PC-3 (cell line): ENCODE measurements around the gene COPZ1. TPM values are rescaled to one million over a fixed set of nuclear protein-coding genes. Genes with fewer than 3 reads are reported as not detected.

ENCODE experiments used
- ATAC-seq: fragments of 200-7000 bp; cut with Tn5 transposase; 2 replicates; pipeline ENCODE4 v1.9.1; 2020; ENCODE audit warnings: mild to moderate bottlenecking, moderate library complexity
- BruUV-seq: library from RNA; stranded (reverse); fragments of 400-500 nt; replicated peaks from 2 replicates; lab custom pipeline; 2021; lab: Mats Ljungman, UMichigan
- CTCF ChIA-PET: fragments of 300-600 bp; sonication (Branson Sonifier 250); formaldehyde crosslinking; loops from one replicate; lab custom pipeline; 2022; ENCODE audit warnings: antibody characterized with exemption; lab: Charles Lee
- POLR2A ChIA-PET: fragments of 300-600 bp; sonication (Branson Sonifier 250); formaldehyde crosslinking; loops from one replicate; lab custom pipeline; 2022; ENCODE audit warnings: antibody characterized with exemption; ENCODE audit not compliant: unreplicated experiment; lab: Charles Lee
- DNase-seq: peaks from one replicate; pipeline ENCODE4 v3.0.0-alpha.2; 2015
- H2AFZ ChIP-seq: fragments of 300-600 bp; sonication (generic); 2 replicates; pipeline ENCODE4 v1.6.0; 2016; ENCODE audit warnings: antibody characterized with exemption, low read length
- H3F3A ChIP-seq: fragments of 300-600 bp; sonication (generic); one replicate; pipeline ENCODE4 v1.6.0; 2017; ENCODE audit warnings: antibody characterized with exemption, low read length, control low read depth, mild to moderate bottlenecking; ENCODE audit not compliant: unreplicated experiment
- H3K27ac ChIP-seq: fragments of 300-600 bp; sonication (generic); 2 replicates; pipeline ENCODE4 v1.5.1; 2016; ENCODE audit warnings: mild to moderate bottlenecking, low read length
- H3K27me3 ChIP-seq: fragments of 300-600 bp; sonication (generic); 2 replicates; pipeline ENCODE4 v1.6.1; 2016; ENCODE audit warnings: low read length, mixed read lengths
- H3K36me3 ChIP-seq: fragments of 300-600 bp; sonication (generic); 2 replicates; pipeline ENCODE4 v1.6.1; 2016; ENCODE audit warnings: low read depth, mixed run types, low read length, mixed read lengths
- H3K4me1 ChIP-seq: fragments of 300-600 bp; sonication (generic); 2 replicates; pipeline ENCODE4 v1.5.1; 2016; ENCODE audit warnings: low read length; ENCODE audit not compliant: insufficient read depth
- H3K4me2 ChIP-seq: fragments of 300-600 bp; sonication (generic); 2 replicates; pipeline ENCODE4 v1.6.0; 2016; ENCODE audit warnings: low read length
- H3K4me3 ChIP-seq: fragments of 300-600 bp; sonication (generic); 2 replicates; pipeline ENCODE4 v1.5.1; 2016; ENCODE audit warnings: mild to moderate bottlenecking, low read length, mixed read lengths
- H3K79me2 ChIP-seq: fragments of 300-600 bp; sonication (generic); 2 replicates; pipeline ENCODE4 v1.6.1; 2017; ENCODE audit warnings: low read length, mixed read lengths
- H3K9ac ChIP-seq: fragments of 300-600 bp; sonication (generic); 2 replicates; pipeline ENCODE4 v1.6.0; 2016; ENCODE audit warnings: mild to moderate bottlenecking, low read length
- H3K9me2 ChIP-seq: fragments of 300-600 bp; sonication (generic); replicated peaks from 2 replicates; pipeline ENCODE4 v1.6.1; 2016; ENCODE audit warnings: mixed run types, low read length, mixed read lengths
- H3K9me3 ChIP-seq: fragments of 300-600 bp; sonication (generic); 2 replicates; pipeline ENCODE4 v1.6.1; 2016; ENCODE audit warnings: low read length, mixed read lengths
- H4K20me1 ChIP-seq: fragments of 300-600 bp; sonication (generic); 2 replicates; pipeline ENCODE4 v1.6.1; 2016; ENCODE audit warnings: low read length, mixed read lengths
- EZH2 ChIP-seq: fragments of 300-600 bp; sonication (generic); IDR thresholded peaks from one replicate; pipeline ENCODE4 v1.6.1; 2017; ENCODE audit warnings: antibody characterized with exemption, mild to moderate bottlenecking, low read length; ENCODE audit not compliant: unreplicated experiment
- EZH2phosphoT487 ChIP-seq: fragments of 300-600 bp; sonication (generic); IDR thresholded peaks from 2 replicates; pipeline ENCODE4 v1.6.1; 2018; ENCODE audit warnings: mild to moderate bottlenecking, antibody characterized with exemption, low read length, borderline replicate concordance
- intact Hi-C: fragments of 100-400 bp; cut with micrococcal nuclease; formaldehyde crosslinking; loops from 2 replicates; pipeline ENCODE4 v1.9.0; 2023
- total RNA-seq: library from RNA; depleted of rRNA; stranded (reverse); fragments of >200 nt; gene quantifications from 2 replicates; pipeline ENCODE4 v1.2.3, GENCODE V29; 2014
- TF ChIP-seq, protein P1 (sequence below): fragments of 300-600 bp; sonication (generic); conservative IDR thresholded peaks from 2 replicates; pipeline ENCODE4 v1.5.1; 2017; ENCODE audit warnings: antibody characterized with exemption, low read depth, mild to moderate bottlenecking, low read length

Gene COPZ1
- total RNA-seq, 1 experiment from 2014 or later = 121 TPM

DNA sequence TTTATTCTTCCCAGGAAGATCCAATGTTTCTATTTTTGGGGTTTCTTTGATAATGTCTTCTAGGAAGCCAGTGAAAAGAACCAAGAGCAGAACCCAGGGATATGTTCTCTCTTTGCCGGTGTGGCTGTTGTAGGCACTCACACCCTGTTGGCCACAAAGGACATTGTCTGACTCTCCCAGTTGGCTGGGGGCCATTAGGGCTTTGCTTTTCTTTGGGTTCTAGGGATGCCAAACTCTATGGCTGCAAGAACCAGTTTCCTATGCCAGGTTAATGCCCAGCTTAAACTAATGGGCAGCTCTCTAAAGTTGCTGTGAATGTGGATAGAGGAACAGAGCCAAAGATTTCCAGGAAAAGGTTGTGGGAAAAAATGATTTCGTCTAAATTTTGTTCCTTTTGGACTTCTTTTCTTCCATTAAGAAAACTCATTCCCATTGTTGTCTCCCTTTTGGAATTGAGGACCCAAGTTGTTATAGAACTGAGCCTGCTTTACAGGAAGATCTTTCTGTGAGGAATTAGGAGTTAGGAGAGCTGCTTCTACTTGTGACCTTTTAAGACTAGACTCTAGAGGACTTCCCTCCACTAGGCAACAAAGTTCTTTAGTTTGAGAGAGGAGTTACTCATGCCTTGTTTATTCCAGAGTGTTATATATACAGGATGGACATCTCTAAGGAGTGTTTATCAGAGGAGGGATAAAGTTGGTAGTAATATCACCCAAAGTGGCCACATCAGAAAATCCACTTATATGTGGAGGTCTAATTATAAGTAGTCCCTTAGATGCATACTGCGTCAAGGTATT, 13.1 kb downstream of the COPZ1 start:
- CTCF ChIA-PET = no interaction called here
- Histone ChIP-seq H3K9ac (no peak overlapping the region), H3K36me3 (peaks cover 14% of the 10 kb centered on the region), H3K4me3 (no peak overlapping the region), H3K27ac (no peak overlapping the region), H3K79me2 (peaks cover 36% of the 10 kb centered on the region), H4K20me1 (no peaks in the 10 kb centered on the region), H3F3A (no peaks in the 10 kb centered on the region), H3K4me2 (no peak overlapping the region), H3K27me3 (no peaks in the 10 kb centered on the region), H3K9me3 (no peaks in the 10 kb centered on the region), H3K4me1 (no peaks in the 10 kb centered on the region), H2AFZ (no peak overlapping the region), H3K9me2 (no peaks in the 10 kb centered on the region)
- no peak for ATAC-seq
- POLR2A ChIA-PET = interaction anchor here (0.6 to 0.7 kb wide), 2 partner anchors 21 to 51 kb away, joined by 3 to 5 read pairs; no protein-coding TSS in a partner anchor
- no peak for TF ChIP-seq EZH2phosphoT487
- TF ChIP-seq, protein P1, sequence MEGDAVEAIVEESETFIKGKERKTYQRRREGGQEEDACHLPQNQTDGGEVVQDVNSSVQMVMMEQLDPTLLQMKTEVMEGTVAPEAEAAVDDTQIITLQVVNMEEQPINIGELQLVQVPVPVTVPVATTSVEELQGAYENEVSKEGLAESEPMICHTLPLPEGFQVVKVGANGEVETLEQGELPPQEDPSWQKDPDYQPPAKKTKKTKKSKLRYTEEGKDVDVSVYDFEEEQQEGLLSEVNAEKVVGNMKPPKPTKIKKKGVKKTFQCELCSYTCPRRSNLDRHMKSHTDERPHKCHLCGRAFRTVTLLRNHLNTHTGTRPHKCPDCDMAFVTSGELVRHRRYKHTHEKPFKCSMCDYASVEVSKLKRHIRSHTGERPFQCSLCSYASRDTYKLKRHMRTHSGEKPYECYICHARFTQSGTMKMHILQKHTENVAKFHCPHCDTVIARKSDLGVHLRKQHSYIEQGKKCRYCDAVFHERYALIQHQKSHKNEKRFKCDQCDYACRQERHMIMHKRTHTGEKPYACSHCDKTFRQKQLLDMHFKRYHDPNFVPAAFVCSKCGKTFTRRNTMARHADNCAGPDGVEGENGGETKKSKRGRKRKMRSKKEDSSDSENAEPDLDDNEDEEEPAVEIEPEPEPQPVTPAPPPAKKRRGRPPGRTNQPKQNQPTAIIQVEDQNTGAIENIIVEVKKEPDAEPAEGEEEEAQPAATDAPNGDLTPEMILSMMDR = no peak
- TF ChIP-seq EZH2 = no peak
- intact Hi-C loops = no loop called here
- BruUV-seq = no TSS peak
- no peak for DNase-seq

DNA sequence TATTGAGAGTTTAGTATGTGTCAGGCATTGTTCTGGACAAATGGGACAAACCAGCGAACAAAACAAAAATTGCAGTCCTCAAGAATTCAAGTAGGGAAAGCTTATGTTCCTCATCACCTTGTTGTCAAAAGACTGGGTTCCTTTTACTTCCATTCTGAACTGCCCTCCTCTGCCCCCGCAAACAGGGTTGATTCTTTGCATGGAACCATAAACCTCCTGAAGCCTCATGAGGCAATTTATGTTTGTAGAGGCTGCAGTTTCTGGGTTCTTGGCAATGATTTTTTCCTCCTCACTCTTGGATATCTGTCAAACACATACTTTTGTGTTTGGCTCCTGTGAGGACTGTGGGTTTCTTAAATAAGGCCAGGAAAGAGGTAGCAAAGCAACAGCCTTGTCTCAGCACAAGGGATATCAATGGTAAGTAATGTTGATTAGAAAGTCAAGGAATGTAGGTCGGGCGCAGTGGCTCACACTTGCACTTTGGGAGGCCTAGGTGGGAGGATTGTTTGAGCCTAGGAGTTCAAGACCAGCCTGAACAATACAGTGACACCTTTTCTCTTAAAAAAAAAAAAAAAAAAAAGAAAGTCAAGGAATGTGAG, 13.9 kb downstream of the COPZ1 start:
- Histone ChIP-seq H3F3A (no peaks in the 10 kb centered on the region), H3K4me3 (no peak overlapping the region), H3K9me3 (no peaks in the 10 kb centered on the region), H3K4me1 (no peaks in the 10 kb centered on the region), H3K27ac (no peak overlapping the region), H3K9me2 (no peaks in the 10 kb centered on the region), H3K36me3 (peaks cover 21% of the 10 kb centered on the region), H3K79me2 (peaks cover 29% of the 10 kb centered on the region), H2AFZ (no peak overlapping the region), H3K27me3 (no peaks in the 10 kb centered on the region), H4K20me1 (no peaks in the 10 kb centered on the region), H3K4me2 (no peak overlapping the region), H3K9ac (no peak overlapping the region)
- TF ChIP-seq EZH2phosphoT487 = no peak
- TF ChIP-seq, protein P1 = no peak
- no peak for TF ChIP-seq EZH2
- ATAC-seq (no peak), DNase-seq (no peak)
- ChIA-PET POLR2A (no interaction called here), CTCF (no interaction called here)
- BruUV-seq = no TSS peak
- intact Hi-C loops = no loop called here

DNA sequence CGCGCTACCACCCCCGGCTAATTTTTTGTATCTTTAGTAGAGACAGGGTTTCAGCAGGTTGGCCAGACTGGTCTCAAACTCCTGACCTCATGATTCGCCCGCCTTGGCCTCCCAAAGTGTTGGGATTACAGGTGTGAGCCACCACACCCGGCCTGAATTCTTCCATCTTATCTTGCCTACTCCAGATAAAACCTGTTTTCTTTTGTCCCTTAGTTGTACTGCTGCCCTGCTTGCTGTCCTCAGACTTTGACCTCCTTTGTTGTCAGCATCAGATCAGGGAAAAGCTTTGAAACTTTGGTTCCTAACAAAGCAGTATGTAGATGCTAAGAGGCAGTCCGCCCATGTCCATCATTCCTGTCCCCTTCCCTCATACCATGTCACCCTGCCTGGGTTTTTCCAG, 15.9 kb downstream of the COPZ1 start:
- DNase-seq = no peak
- Histone ChIP-seq H3K4me1 (no peaks in the 10 kb centered on the region), H4K20me1 (no peaks in the 10 kb centered on the region), H3K9me2 (no peaks in the 10 kb centered on the region), H3K4me3 (no peak overlapping the region), H3K4me2 (no peak overlapping the region), H3F3A (no peaks in the 10 kb centered on the region), H2AFZ (no peak overlapping the region), H3K9ac (no peak overlapping the region), H3K79me2 (peaks cover 13% of the 10 kb centered on the region; the same call in 1 of the 2 replicates), H3K27me3 (no peaks in the 10 kb centered on the region), H3K27ac (no peak overlapping the region), H3K36me3 (peaks cover 31% of the 10 kb centered on the region), H3K9me3 (no peaks in the 10 kb centered on the region)
- BruUV-seq = no TSS peak
- ChIA-PET POLR2A (no interaction called here), CTCF (no interaction called here)
- intact Hi-C loops = no loop called here
- no peak for ATAC-seq
- TF ChIP-seq, protein P1 = no peak
- TF ChIP-seq EZH2 (no peak), EZH2phosphoT487 (no peak)
